CD4-positive, alpha-beta T cell treated with Interleukin-1 beta for 1 hour (primary cell): ENCODE data around the gene SYNE1.
"Not testable (repeated sequence)": the region's sequence is repeated elsewhere in the genome, so short reads cannot be mapped to it uniquely, and the experiment has no call there.

Experiments used
- DNase-seq, 2 donors: peaks; one replicate each; pipeline ENCODE4 v3.0.0-alpha.2; 2020 to 2022

Gene SYNE1

DNA sequence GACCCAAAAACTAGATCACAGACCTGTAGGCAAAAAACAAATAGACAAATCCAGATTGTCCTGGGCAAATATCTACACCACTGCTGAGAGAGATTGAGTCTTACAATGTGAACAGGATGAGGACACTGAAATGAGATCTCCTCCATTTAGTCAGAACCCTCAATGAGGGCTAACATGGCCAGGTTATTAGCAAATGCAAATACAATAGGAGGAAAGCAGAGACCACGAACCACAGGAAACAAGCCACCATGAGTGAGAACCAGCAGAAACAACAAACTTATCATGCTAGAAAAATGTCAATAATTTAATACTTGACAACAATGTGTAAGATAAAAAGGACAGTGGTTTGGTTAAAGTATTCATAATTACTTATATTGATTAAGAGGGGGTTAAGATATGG lies 162.8 kb downstream of the SYNE1 start:
- DNase-seq: no peak

DNA sequence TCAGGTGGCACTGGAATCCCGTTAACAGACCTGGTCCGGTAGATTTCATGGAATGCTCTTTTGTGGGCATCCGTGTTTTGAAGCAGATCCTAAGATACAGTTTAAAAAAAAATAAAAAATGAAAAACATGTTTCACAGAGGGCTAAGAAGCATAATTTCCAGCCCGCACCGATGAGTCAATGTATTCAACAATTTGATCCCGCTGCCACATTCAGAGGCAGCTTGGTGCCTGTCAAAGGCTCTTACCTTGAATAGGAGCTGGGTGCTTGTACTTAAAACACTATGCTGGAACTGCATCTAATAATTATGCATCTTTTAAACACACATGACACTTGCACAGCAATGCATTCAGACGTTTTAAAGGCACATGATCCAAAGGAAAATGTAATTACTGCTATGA lies 164.8 kb downstream of the SYNE1 start:
- no peak for DNase-seq

DNA sequence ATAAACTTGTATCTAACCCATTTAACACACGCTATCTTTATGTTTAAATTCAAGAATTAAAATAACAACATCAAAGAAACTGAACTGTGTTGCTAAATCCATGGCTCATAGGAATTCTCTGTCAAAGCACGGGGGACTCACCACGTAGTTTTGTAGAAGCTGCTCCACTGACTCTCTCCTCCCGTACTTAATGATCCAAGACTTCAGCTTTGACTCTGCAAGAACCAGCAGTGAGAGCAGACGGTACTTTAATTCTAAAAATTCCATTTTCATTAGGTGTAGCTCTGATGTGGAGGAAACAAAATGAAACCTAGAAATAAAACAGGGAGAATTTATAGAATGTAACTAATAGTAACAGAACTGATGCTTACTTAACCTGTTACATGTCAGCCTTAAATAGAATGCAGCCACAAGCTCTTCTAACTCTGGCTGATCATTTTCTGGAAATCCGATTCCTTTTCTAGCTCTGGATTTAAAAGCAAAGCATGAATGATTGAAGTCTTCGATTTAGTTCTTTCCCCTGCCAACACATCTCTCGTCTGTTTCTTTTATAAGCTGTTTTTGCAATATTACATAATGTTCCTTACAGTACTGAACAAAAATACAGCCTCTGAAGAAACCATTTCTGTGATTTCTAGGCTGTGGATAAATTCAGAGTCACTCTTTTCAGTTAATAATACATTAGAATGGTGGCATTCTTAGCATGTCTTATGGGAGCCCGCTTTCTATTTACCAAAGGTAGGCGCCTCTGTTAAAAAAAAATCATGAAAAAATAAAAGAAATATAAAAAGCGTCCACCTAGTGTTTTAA lies 165.5 kb downstream of the SYNE1 start:
- no peak for DNase-seq

DNA sequence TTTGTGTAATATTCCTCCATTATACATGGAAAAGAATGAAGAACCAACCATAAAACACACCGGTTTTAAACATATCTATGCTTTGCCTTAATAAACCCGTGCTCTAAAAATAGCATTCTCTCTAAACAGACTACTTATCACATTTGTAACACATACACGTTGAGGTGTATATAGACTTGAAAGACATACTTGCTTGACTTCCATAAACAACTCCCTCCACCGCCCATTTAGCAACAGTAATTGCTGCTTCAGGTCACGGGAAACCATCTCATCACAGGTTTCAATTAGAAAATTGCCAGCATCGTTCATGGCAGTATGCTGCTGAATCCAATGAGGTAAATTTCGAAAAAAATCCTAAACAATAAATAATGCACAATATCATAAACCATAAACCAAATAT lies 174.0 kb downstream of the SYNE1 start:
- no peak for DNase-seq

DNA sequence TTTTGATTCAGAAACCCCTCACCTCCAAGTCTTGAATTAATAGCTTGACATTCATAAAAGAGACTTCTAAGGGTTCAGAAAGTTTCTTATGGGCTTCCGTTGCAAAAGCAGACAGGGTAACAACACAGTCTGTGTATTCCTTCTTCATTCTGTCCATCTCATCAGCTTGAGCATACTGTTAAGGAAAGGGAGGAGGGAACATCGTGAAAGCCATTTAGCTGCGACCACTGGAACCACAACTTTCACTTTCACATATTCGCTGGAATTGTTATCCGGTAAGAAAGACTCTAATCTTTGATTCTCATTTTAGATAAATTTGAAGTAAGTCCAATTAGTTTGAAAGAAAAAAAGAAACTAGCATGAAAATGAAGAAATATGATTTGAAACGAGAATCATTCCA lies 174.4 kb downstream of the SYNE1 start:
- DNase-seq: no peak

- no peak for DNase-seq
These were observed 175.6 kb downstream of the SYNE1 start for GRCh38 chr6:152461556-152461955.

DNA sequence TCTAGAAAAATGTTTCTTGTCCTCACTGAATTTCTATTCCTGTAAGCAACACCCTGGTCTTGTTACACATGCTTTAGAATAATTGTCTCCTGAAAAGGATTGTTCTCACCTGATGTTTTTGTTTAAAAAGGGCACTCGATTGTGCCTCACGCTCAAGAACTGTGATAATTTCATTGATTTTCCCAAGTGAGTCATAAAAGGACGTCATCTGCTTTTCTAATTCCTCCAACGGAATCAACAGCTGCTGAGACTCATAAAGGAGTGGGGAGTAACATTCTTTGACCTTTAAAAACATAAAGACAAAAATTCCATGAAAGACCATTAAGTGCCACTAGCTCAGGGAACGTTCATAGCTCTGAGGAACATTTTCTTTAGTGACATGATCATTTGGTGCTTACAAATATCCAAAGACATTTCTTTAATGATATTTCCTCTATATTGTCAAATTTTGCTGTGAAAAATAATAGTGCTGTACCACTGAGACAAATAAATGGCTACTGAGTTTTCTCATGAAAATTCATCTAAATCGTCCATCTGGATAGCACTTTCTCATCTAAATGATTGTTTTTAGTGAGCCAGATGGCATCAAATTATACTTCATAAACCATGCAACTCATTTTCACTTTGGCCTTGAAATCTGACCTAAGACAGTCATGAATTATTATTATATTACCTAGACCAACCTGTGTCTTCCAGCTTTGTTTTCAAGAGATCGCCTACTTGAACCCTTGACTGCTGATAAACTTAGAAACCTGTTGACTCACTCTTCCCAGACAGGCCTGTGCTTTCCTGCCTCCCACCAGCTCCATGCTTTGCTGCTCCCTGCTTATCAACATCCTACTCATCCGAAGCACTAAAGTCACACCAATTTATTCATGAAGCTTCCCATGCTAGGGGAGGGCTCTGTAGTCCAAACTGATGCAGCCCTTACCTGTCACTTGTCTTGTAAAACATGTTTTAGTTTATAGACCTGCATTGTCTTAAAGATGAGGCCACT lies 178.2 kb downstream of the SYNE1 start:
- DNase-seq: no peak

DNA sequence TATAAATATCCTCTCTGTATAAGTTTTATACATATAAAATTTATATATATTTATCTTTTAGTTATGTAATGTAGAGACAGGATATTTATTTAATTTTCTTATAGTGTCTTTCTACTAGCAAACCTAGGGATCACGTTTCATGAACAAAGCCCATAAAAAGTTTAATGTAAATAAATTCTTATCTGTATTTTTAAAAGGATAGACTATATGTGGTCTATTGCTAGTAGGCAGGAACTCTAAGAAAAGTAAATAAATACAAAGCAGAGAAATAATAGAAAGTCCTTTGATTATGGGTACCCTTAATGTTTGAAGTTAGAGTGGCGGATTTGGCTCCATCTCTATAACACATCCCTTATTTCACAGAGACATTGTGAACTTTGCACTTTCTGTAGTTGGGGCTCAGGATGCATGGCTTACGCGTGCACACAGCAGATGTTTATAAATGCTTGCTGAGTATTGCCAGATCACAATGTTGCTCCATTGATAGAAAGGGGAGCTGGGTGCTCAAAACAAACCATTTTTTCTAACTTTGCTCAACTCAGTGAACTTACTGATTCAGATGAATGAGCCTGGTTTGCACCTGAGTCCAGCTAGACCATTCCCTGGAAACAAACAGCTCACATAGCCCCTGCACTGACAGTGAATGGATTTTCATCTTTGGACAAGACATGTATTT lies 179.1 kb downstream of the SYNE1 start:
- no peak for DNase-seq

DNA sequence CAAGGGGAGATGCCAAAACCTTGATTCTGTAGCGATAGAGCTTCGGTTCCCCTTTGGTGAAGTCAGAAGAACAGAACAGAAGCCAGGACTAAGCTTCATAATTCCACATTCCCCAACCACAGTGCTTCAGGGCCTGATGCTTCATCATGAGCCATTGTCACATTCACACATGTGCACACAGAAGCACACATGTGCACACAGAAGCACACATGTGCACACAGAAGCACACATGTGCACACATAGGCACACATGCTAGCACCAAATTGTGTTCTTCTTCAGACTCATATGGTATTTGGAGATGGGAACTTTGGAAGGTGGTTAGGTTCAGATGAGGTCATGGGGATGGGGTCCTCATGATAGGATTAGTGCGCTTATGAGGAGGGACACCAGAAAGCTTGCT lies 183.2 kb downstream of the SYNE1 start:
- no peak for DNase-seq

GRCh38 chr6:152453421-152453820 lies 183.7 kb downstream of the SYNE1 start:
- DNase-seq: no peak

DNA sequence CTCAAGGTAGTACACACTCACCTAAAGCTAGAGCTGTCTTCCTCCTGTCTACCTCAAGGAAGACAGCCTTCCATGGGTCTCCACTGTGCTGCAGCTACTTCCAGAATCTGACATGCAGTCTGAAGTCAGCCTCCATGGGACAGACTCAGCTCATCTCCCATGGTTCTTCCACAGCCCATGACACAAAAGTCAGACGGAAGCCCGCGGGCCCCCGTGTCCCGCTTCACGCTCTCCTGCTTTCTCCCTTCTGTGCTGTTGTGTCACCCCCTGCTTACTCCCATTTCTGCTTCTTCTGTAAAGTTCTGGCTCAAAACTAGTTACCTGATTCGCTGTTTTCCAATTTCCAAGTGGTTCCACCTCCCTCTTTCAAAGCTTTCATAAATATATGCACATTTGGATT lies 184.5 kb downstream of the SYNE1 start:
- DNase-seq: no peak

DNA sequence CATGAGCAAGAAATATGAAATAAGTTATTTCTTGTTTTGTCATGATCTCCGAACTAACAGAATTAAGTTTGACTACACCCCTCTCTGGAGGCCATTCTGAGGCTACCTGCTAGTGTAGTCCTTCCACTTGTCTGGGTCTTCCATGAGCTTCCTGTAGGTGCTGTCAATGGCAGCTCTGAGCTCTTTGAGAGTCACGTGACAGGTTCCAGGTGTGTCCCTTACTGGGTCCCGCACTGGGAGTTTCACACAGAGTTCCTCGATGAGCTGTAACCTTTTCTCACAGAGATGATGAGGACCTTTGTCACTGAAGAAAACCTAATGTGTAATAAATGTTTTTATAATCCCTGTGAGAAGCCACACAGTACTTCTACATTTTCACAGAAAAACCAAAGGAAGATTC lies 186.6 kb downstream of the SYNE1 start:
- DNase-seq: no peak

DNA sequence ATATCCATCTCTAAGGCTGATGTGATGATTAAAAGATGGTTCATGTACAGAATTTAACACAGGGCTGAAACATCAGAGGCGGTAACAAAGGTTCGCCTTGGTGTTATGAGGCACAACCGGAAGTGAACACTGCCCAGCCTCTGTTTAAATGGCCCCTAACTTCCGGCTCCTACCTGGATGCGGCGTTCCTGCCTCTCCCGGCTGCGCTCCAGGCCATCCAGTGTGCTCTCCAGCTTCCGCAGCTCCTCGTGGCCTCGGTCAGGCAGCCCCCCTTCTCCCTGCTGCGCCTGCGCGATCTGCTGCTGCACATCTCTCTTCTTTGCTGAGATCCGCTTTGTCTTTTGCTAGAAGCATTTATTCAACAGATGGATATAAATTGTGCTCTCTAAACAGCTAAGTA lies 195.3 kb downstream of the SYNE1 start:
- no peak for DNase-seq

DNA sequence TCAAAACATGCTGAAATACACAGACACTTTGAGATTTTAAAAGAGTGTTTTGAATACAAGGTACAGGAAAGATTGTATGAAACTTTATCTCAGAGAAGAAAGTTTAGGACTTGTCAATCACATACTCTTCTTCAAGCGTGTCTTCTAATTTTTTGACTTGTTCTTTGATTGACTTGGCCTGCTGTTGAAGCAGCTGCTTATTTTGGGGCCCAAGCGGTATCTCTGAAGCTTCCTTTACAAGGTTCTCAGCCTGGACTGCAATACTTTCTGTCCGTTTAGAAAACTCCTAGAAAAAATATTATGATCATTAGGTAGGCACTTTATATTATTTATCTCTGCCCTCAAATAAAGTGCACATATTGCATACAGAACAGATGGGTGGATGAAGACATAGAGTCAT lies 201.3 kb downstream of the SYNE1 start:
- no peak for DNase-seq

GRCh38 chr6:152432758-152433157 lies 204.4 kb downstream of the SYNE1 start:
- DNase-seq: no peak

GRCh38 chr6:152428126-152428525 lies 209.0 kb downstream of the SYNE1 start:
- no peak for DNase-seq

DNA sequence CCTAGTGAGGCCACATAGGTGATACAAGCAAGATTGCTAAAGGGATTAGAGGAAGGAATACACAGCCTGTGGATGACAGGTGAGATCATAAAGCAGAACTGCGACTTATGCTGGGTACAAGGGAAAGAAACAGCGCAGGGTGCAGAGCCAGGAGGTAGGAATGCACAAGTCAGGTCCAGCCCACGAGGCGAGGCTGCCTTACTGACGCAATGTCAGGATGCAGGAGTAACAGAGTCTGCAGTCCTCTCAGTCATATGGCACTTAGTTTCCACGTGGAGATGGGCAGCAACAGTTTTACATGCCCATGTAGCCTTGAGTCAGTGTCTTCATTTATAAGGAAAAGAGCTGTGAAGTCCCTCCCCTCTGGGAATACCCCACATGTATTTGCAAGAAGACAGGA lies 210.9 kb downstream of the SYNE1 start:
- DNase-seq: no peak

- no peak for DNase-seq
These were observed 213.7 kb downstream of the SYNE1 start for GRCh38 chr6:152423216-152424103.

DNA sequence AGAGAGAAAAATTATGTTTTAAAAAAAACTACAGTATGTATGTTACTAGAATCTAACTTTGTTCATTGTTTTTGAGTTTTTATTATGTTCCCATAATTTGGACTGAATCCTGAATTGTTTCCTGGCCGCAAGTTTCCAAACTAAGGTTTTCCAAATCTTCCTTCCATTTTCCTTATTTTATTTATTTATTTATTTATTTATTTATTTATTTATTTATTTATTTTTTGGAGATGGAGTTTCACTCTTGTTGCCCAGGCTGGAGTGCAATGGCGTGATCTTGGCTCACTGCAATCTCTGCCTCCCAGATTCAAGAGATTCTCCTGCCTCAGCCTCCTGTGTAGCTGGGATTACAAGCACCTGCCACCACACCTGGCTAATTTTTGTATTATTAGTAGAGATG lies 215.7 kb downstream of the SYNE1 start:
- not testable (repeated sequence) for DNase-seq

DNA sequence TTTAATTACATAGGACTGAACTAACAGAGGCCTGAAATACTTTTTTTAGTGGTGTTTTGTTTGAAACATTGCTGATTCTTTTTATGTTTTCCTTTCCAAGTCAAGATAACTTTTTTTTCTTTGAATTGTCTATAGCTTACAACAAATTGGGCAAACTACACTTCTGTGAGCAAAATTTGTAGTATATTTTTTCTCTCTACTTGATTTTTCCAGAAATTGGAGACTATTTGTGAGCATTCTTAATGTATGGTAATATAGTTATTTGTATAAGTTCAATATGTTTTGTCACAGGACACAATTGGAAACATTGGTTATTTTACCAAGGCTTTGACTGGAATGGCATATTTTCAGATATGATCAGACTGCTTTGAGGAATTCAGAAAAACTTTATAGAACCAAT lies 216.5 kb downstream of the SYNE1 start:
- DNase-seq: no peak

- no peak for DNase-seq
These were observed 218.6 kb downstream of the SYNE1 start for GRCh38 chr6:152418551-152418950.

- no peak for DNase-seq
These were observed 220.5 kb downstream of the SYNE1 start for GRCh38 chr6:152416652-152417051.
